ENCODE measurements around the gene TRPM5. TPM values are rescaled to one million over a fixed set of nuclear protein-coding genes. Genes with fewer than 3 reads are reported as not detected.

Gene TRPM5
- total and polyA plus RNA-seq, 2 of the 8 experiments (the other 6 are each of a cell fraction or from before 2014, with no cell fraction given), result 0.02 TPM; not detected in 1

DNA sequence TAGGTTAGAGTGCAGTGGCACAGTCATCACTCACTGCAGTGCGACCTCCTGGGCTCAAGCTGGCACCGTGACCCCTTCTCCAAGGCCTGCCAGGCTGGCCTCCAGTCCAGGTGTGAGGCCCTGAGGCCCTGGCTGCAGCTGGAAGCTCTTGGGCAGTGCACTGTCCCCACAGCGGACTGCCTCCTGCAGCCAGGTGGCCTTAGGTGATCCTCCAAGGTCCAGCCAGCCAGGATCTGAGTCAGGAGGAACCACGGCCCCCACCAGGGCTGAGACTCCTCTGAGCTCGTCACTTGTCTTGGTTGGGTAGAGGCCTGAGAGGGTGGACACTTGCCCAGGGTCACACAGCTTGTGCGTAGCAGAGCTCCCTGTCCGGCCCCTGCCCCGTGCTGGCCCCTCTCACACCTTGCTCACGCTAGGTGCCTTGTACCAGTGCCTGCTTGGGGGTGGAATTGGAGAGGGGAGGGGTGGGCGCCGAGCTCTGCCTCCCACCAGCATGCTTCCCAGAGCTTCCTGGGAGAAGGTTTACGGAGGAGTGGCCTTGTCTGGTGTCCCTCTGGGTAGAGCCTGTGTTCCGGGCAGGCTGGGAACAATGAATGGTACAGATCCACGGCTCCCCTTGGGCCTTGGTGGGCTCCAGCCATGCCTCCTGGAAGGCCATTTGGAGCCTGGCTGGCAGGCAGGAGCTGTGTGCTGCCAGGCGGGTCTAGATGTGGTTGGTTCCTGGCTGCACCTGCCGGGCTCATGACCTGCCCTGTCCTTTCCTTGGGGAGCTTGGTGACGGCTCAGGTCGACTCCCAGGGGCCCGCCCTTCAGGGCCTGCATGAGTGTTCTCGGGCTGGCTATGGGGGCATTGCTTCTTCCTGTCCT lies 21.1 kb upstream of the TRPM5 start (continued):
- TF ChIP-seq KDM1A (IDR thresholded peaks at IDR 0.05; ENCODE audit: borderline replicate concordance, low read length) (no peak), MAFK (IDR thresholded peaks at IDR 0.05; ENCODE audit: low read depth, low read length) (no peak), KDM4A (IDR thresholded peaks at IDR 0.05; ENCODE audit: low read depth, low read length, severe bottlenecking) (no peak), TAF1 (IDR thresholded peaks at IDR 0.05; ENCODE audit: low read depth, low read length) (no peak), KDM5A (IDR thresholded peaks at IDR 0.05; ENCODE audit: low read length) (no peak), JUND (IDR thresholded peaks at IDR 0.05; ENCODE audit: low read length) (no peak)

Data from H1 (cell line).